Superior temporal gyrus (tissue), 1 donor: ENCODE data around the gene DPM1.
A peak's percentile ranks its signal among the peaks of the same experiment; 100 is the strongest.
"Not testable (repeated sequence)": the region's sequence is repeated elsewhere in the genome, so short reads cannot be mapped to it uniquely, and the experiment has no call there.

Experiments used
- DNase-seq: peaks from one replicate; pipeline ENCODE4 v3.0.0-alpha.2; 2016; ENCODE audit errors: extremely low spot score

The DPM1 gene

DNA sequence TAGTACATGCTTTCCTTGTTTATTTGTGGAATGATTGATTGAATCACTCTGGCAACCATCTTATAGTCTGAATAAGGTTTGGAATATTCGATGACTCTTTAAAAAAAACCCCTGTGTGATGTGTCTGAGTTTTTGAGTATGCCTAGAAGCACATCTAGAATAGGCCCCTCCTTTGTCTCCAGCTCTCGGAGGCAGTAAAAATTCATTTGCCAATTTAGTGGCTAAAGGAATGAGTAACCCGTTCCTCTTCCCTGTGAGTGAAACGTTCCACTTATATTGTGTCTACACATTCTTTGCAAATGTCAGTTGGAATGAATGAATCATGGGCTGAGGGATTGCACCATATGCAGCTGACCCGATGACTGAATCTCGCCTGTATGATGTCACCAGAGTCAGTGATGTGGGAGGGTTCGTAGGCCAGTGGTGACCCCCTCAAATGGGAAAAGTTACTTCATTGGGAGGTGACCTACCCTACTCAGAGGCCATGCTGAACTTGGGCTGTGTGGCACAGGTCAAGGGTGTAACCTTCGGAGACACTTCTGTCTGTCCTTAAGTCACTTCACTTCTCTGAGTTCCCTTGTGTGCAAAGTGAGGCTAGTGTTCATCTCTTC is 21.8 kb upstream of the DPM1 start:
- DNase-seq = no peak

DNA sequence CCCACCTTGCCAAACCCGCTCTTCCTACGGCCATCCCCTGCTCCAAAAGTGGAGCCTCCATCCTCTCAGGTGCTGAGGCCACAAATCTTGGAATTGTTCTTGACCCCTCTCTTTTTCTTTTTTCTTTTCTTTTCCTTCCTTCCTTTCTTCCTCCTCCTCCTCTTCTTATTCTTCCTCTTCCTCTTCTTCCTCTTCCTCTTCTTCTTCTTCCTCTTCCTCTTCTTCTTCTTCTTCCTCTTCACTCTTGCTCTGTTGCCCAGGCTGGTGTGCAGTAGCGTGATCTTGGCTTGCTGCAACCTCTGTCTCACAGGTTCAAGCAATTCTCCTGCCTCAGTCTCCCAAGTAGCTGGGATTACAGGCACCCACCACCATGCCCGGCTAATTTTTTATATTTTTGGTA is 20.2 kb upstream of the DPM1 start:
- DNase-seq = not testable (repeated sequence)

DNA sequence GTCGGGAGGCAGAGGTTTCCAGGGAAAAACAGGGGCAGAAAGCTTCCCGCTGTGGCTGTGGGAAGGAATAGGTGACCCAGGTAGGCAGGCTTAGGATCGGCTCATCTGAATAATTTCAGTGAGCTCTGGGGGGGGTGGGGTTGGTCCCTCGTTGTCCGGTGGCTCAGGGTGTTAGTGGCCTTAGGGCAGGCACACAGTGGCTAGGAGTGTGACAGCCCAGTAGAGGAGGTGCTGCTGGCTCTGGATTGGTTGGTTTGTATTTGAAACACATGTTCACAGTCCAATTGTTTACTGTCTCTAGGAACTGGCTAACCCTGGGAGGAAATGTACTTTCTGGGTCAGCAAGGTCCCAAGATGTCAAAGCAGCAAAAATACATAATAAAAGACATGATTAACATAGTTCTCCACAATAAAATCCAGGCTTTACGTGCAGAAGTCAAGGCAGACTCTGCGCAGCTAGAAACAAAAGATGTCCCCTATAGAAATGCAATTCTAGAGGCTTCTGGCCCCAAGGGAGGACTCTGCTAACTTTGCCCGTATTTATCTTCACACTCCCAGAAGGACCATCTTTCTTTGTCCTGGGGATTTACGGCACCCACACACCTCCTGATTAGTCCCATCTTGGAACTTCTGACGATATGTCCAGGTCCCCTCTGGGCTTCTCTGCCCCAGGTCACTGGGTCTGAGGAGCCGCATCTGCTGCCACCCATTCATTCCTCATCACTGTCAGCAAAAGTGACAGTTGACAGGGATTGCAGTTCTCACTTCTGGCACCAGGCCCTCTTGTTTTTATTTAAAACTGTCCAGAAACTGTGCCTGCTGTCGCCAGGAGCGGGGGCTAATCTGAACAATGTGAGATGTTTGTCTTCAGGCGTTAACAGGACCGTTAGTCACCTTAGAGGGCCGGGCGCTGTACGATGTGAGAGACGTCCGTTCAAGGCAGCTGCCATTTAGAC is 19.0 kb upstream of the DPM1 start:
- DNase-seq = no peak

DNA sequence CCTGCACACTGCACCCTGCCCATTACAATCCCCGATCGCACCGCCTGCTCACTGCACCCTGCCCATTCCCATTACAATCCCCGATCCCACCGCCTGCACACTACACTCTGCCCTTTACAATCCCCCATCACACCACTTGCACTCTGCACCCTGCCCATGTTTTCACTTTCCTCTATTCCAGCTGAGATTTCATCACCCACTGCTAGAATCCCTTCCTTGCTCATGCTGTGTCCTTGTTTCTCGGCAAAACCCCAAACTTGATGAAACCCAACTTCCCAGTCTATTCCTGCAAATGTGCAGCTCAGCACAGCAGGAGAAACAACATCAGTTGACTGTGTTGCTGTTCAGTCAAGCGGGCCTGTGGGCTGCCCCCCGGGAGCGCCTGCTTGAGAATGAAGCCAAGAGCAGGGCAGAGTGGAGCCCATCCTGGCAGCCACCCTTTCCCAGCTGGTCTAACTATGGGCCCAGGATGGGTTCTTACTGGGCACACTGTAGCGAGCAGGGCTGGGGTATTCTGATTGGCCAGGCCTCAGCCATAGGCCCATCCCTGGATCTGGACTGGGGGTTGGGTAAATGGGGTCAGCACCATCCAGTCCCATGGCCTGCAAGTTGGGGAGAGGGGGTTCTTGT is 17.5 kb upstream of the DPM1 start:
- no peak for DNase-seq

DNA sequence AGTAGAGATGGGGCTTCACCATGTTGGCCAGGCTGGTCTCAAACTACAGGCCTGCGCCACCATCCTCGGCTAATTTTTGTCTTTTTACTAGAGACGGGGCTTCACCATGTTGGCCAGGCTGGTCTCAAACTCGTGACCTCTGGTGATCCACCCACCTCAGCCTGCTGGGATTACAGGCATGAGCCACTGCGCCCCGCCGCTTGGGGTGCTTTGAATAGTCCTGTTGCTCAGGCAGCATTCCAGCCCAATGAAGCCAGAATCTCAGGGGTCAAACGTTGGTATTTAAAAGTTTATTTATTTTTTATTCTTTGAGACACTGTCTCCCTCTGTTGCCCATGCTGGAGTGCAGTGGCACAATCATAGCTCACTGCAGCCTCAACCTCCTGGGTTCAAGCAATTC is 11.6 kb upstream of the DPM1 start:
- no peak for DNase-seq

DNA sequence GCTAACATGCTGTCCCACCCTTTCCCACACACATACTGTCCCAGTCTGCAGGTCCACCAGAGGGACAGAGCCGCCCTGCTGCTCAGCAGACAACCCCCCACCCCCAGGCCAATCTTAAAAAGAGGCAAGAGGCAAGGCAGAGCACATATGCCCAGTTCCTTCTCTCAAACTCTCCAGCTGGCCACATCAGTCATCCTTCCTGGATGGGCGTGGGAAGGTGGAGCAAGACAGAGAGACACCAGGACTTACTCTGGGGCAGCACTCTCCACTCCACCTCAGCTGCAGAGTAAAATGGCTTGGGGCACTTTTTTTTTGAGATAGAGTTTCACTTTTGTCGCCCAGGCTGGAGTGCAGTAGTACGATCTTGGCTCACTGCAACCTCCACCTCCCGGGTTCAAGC is 11.1 kb upstream of the DPM1 start:
- DNase-seq = no peak

DNA sequence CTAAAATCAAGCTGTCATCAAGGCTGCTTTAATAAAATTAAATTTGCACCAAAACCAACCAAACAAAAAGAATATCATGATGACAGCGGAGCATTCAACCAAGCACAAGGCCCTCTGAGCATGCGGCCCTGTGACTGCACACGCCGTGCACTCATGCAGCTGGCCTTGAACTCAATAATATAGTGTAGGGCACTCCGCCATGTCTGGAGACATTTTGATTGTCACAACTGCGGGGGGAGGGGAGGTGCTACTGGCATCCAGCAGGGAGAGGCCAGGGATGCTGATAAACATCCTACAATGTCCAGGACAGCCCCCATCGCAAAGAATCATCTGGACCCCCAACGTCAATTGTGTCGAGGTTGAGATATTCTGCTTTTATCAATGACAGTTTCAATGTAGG is 10.0 kb upstream of the DPM1 start:
- no peak for DNase-seq

DNA sequence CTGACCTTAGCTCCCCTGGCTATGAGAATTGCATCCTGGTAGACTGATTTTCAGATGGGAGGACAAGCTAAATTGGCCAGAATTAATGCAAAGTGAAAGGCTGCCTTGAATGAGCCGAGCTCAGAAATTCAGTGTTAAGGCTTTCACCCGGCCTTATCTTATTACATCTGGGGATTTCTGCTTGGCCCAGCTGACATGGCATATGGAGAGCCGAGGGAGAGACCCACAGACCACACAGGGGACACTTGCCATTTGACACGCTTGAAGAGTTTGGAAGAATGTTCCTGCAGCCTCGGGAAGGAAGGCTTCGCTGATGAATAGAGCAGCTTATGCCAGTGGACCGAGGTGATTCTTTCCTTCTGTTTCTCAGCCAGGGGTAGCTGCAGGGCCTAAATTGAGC is 9.3 kb upstream of the DPM1 start:
- no peak for DNase-seq

DNA sequence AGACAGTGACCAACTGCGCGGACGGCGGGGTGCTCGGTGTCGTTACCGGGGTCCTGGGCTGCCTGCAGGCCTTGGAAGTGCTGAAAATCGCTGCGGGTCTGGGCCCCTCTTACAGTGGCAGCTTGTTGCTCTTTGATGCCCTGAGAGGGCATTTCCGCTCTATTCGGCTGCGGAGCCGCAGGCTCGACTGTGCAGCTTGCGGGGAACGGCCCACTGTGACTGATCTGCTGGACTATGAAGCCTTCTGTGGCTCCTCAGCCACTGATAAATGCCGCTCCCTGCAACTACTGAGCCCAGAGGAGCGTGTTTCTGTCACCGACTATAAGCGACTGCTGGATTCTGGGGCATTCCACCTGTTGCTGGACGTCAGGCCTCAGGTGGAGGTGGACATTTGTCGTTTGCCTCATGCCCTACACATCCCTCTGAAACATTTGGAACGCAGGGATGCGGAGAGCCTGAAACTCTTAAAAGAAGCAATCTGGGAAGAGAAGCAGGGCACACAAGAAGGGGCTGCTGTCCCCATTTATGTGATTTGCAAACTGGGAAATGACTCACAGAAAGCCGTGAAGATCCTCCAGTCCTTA is 1.3 kb upstream of the DPM1 start:
- no peak for DNase-seq

DNA sequence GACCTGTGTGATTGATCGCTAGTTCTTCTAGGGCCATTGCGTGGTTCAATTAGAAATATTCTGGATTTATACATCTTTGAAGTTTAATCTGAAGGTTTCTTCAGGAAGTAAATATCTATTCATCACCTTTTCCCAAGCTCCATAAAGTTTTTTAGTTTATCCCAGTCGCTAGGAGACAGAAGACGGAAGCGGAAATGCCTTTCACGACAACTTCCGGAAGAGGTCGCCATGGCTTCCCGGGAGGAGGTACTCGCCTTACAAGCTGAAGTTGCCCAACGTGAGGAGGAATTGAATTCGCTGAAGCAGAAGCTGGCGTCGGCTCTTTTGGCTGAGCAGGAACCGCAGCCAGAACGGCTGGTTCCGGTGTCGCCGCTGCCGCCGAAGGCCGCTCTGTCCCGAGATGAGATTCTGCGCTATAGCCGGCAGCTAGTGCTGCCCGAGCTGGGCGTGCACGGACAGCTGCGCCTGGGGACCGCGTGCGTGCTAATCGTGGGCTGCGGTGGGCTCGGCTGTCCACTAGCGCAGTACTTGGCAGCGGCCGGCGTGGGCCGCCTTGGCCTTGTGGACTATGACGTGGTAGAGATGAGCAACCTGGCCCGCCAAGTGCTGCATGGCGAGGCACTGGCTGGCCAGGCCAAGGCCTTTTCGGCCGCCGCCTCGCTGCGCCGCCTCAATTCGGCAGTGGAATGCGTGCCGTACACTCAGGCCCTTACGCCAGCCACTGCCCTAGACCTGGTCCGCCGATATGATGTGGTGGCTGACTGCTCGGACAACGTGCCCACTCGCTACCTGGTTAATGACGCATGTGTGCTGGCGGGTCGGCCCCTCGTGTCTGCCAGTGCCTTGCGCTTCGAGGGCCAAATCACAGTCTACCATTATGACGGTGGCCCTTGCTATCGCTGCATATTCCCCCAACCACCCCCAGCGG is 547 bp upstream of the DPM1 start, which contains the start of gene MOCS3:
TSS of gene MOCS3 (plus strand) at position 204 of the 928 bp plus-strand sequence. CDS start at position 229, 25 bp downstream.
- DNase-seq = peak; percentile 99

DNA sequence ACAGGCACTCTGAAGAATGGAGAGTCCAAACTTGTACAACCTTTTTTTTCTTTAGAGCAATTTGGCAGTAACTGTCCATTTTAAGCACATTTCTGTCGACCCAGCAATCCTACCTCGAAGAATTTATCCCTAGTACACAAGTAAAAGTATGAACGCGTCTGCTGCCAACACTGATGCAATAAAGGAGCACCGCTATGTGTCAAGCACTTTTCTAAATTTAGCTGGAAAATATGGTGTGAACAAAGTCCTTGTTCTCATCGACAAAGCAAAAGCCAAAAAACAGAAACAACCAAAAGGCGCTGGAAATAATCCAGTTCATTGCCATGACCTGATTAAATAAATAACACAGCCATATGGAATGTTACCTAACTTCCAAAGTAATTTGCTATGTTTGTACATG is 1.1 kb downstream of the DPM1 start:
- no peak for DNase-seq

DNA sequence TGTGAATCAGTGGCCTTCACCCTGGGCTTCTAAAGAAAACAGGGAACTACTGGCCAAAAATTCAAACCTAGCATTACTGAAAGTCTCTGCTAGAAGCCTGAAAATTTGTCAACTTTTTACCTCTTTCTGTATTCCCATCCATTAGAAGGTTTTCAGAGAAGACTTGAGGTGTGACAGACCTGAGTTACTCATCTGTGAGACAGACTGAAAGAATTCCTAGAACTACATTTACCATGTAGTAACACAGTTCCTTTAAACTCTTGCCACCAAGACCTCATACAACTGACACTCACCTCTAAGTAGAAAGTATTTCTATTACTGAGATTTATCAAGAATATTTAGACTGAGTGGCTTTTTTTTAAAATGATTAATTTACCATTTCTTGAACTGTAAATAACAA is 4.5 kb downstream of the DPM1 start:
- DNase-seq = no peak

DNA sequence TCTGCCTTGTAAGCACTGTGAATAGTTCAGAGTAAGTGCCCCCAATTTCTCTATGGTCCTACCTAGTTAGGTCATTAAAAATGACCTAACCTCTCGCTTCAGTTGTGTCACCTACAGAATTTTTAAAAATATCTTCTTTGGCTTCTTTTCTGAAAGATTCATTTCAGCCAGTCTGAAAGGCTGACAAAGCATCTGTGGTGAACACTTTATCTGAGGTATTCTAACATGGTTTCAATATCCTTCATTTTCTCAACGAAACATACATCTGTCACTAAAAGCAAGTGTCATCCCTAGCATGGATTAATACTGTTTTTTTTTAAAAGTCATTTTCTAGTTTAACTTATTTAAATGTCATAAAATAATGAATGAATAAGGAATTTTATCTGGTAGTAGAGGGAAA is 5.1 kb downstream of the DPM1 start:
- no peak for DNase-seq

DNA sequence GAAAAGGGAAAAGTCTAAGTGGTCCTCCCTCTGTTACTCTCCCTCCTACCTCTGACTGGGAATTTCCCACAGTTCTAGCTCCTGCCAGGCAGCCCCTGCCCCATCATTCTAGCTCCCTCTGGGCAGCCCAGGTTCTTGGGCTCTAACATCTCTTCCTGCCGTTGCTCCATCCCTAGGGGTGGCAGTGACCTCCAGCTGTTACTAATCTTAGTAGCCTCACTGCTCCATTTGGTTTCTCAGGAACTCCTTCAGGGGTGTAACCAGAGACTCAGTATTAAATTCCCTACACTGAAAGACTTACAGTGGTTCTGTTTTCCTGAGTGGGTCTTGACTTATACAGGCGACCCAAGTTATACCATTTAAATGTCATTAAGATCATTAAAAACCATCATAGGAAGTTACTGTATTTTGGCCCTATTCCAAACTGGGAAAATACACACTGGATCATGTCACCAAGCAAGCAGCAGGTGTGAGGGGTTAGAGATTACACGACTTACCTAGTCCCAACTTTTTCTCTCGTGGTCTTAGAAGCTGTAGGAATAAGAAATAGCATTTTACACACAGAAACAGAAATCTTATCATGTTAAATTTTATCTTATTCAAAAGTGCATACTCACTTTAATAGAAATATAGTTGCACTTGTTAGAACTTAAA is 10.1 kb downstream of the DPM1 start:
- DNase-seq = no peak

DNA sequence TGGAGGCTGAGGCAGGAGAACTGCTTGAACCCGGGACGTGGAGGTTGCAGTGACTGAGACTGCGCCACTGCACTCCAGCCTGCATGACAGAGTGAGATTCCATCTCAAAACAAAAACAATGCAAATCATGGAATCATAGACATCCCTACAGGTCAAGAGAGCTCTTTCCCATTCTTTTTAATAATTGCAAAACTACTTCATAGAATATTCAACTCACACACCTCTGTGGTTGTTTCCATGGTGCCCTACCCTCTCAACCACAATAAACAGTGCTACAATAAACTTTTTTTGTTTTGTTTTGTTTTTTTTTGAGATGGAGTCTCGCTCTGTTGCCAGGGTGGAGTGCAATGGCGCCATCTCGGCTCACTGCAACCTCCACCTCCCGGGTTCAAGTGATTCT is 15.3 kb downstream of the DPM1 start:
- no peak for DNase-seq

DNA sequence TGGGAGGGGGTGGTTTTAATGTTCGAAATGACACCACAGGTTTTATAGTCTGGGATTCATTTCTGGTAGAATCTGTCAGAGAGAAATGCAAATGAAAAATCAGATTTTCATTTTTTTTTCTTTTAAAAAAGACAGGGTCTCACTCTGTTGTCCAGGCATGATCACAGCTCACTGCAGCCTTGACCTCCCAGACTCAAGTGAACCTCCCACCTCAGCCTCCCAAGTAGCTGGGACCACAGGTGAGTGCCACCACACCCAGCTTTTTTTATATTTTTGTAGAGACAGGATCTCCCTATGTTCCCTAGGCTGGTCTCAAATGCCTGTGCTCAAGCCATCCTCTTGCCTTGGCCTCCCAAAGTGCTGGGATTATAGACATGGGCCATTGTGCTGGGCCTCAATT is 24.7 kb downstream of the DPM1 start:
- no peak for DNase-seq

DNA sequence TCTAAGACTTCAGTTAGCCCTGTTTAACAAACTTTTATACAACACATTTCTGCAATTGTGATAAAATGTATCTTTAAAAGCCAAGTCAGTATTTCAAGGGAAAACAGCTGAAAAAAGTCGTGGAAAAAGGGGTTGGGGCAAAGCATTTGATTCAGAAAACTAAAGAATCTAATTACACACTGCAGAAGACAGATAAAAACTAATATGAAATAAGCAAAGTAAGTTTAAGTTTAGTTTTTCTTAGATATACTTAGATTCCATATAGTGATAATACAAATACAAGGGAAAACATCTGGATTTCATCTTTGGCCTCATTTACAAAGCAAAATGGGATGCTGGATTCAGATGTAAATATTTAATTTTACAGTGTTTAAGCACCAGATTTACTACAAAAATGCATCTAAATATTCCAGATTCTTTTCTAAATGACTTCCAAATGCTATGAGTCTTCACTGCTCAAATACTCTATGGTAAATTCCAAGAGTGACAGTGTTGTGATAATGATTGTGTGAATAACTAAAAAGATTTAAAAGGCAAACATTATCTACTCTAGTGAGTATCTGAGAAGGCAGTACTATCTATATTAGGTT is 25.5 kb downstream of the DPM1 start:
- no peak for DNase-seq

DNA sequence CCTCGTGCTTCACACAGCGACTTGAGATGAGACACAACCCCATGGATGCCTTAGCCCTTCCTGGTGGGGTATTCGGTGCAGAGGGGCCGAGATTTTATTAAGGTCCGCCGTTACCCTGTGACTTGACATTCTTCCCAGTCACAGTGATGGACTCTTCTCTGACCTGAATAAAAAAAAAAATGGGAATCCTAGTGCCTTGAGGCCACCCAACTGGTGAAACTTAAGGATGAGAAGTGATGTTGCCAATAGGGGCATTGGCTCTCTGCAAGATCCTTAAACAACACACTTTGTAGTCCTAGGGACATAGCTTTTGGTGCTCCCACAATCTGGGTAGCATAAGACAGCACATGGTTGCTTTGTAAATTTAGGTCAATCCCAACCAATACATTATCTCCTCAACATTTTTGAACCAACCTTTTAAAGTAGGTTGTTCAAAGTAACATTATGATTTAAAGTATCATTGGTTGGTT is 26.3 kb downstream of the DPM1 start:
- DNase-seq = peak; percentile 30

DNA sequence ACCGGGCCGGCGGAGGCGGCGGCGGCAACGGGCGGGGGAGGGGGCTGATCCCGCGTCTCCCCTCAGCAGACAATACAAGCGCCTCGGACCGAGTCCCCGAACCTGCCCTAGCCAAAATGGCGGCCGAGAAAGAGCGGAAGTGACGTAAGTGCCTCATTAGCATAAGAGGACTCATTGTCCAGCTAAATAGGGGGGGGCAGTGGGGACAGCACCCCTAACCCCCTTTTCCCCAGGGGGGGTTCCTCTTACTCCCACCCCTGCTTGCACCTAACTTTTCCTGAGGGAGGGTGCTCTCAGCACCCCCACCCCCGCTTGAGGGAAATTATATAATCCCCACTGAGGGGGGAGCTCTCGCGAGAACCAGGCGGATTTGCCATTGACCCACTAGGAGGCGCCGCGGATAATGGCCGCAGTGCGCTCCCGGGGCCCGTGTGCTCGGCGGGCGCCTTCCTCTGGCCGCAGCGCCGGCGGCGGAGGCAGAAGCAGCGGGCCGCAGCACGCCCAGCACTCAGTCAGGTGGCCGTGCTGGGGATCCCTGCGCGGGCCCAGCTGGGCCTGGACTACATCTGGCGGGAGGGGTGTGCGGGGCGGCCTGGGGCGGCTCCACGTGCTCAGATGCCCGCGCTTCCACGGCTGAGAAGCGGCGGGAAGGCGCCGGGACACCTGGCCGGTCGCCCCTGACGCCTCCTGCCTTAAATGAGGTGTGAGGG is 26.9 kb downstream of the DPM1 start, which contains the start of gene ADNP:
TSS of gene ADNP (minus strand) at position 132 of the 710 bp plus-strand sequence. CDS start 27,441 bp downstream, outside the sequence.
- peak; percentile 96 for DNase-seq

DNA sequence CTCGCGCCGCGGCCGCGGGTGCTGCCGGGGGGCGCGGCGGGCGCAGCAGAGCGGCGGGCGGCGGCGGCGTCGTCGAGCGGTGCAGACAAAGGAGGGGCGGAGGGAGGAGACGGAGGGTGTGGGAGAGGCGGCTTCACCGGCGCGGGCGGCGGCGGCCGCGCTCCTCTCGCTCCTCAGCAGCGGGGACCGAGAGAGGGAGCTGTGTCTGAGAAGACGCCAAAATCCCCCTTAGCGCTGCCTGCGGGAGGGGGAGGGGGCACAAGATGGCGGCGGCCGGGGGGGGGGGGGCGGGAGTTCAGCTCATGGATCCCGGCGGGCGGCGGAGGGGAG is 27.4 kb downstream of the DPM1 start:
- no peak for DNase-seq
